Body of pancreas (tissue), 4 donors: ENCODE data around the gene ZNF672.

Experiments
- POLR2A ChIP-seq, 3 donors: fragments of 450-650 bp; IDR thresholded peaks; one replicate each; pipeline ENCODE4 v1.6.1; 2016; ENCODE audit warnings: antibody characterized with exemption in 3 of 3, mild to moderate bottlenecking in 2 of 3
- TF ChIP-seq, protein P1 (sequence below), 7 experiments: fragments of 450-650 bp in 4 of 7; fragments of 200-600 bp in 3 of 7; sonication (generic) in 3 of 7; IDR thresholded peaks; one replicate each; pipeline ENCODE4 v1.5.1; 2016 to 2019; ENCODE audit warnings: antibody characterized with exemption in 7 of 7

DNA sequence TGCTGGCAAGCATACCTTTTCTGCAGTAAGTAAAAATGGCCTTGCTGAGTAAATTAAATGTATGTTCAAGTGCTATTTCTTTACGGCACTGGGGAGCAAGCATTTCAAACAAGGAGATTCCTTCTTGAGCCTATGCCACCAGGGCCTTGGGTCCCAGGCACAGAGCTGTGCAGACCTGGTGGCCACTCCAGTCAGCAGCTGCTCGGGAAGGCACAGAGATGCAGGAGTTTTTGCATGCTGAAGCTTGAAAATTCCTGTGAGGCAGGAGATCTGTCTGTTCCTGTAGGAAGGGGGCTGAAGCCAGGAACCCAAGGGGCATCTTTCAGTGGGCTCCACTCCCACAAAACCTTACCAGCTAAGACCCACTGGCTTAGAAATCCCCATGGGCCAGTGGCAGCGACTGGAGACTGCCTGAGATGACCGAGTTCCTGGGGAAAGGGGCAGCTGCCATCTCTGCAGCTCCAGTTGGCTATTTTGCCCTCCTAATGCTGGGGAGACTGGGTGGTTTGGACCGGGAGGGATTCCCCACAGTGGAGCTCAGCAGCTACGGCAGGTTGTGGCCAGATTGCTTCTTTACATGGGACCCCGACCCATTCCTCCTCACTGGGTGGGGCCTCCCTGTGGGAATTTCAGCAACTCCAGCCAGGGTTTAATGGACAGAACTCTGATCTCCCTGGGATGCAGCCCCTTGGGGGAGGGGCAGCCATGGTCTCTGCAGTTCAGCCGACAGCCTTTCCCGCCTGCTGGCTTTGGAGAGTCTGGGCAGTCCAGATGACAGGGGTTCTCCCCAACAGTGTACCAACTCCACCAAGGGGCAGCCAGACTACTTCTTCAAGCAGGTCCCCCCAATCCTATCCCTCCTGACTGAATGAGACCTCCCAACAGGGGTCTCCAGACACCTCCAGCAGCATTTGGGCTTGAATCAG lies 59.7 kb downstream of the ZNF672 start:
- TF ChIP-seq, protein P1, sequence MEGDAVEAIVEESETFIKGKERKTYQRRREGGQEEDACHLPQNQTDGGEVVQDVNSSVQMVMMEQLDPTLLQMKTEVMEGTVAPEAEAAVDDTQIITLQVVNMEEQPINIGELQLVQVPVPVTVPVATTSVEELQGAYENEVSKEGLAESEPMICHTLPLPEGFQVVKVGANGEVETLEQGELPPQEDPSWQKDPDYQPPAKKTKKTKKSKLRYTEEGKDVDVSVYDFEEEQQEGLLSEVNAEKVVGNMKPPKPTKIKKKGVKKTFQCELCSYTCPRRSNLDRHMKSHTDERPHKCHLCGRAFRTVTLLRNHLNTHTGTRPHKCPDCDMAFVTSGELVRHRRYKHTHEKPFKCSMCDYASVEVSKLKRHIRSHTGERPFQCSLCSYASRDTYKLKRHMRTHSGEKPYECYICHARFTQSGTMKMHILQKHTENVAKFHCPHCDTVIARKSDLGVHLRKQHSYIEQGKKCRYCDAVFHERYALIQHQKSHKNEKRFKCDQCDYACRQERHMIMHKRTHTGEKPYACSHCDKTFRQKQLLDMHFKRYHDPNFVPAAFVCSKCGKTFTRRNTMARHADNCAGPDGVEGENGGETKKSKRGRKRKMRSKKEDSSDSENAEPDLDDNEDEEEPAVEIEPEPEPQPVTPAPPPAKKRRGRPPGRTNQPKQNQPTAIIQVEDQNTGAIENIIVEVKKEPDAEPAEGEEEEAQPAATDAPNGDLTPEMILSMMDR (IDR thresholded peaks at IDR 0.05): no peak
- no peak for TF ChIP-seq POLR2A (IDR thresholded peaks at IDR 0.05)
